HG03442 (cell line): Measurements from ENCODE around the gene CHRNB2.

Experiments
- ATAC-seq: cut with Tn5 transposase; IDR thresholded peaks from one replicate; pipeline ENCODE4 v1.9.1; 2021; ENCODE audit warnings: mild to moderate bottlenecking, moderate library complexity; ENCODE audit not compliant: unreplicated experiment

Gene CHRNB2

GRCh38 chr1:154552036-154552435 is 15.5 kb upstream of the CHRNB2 start:
- ATAC-seq = no peak

- no peak for ATAC-seq
These were observed 14.2 kb upstream of the CHRNB2 start for GRCh38 chr1:154553056-154554030.

GRCh38 chr1:154556422-154556821 is 11.2 kb upstream of the CHRNB2 start:
- no peak for ATAC-seq

- no peak for ATAC-seq
These were observed 10.2 kb upstream of the CHRNB2 start for GRCh38 chr1:154557248-154557938.

- peak; percentile 13 for ATAC-seq
These were observed 9.4 kb upstream of the CHRNB2 start, which contains the start of gene UBE2Q1 for GRCh38 chr1:154557939-154558719. UBE2Q1 (minus strand) TSS chr1:154558662; CDS start chr1:154558553, 109 bp downstream.

GRCh38 chr1:154558720-154559465 is 8.7 kb upstream of the CHRNB2 start:
- ATAC-seq = peak; percentile 84

GRCh38 chr1:154559466-154560044 is 8.0 kb upstream of the CHRNB2 start:
- ATAC-seq = peak; percentile 28

GRCh38 chr1:154565876-154566275 is 1.7 kb upstream of the CHRNB2 start:
- no peak for ATAC-seq

GRCh38 chr1:154568157-154568815 is 708 bp downstream of the CHRNB2 start:
- no peak for ATAC-seq

GRCh38 chr1:154571244-154571963 is 3.8 kb downstream of the CHRNB2 start:
- no peak for ATAC-seq

GRCh38 chr1:154571964-154572288 is 4.3 kb downstream of the CHRNB2 start:
- no peak for ATAC-seq

- no peak for ATAC-seq
These were observed 5.0 kb downstream of the CHRNB2 start for GRCh38 chr1:154572468-154573167.

- ATAC-seq = no peak
These were observed 5.6 kb downstream of the CHRNB2 start for GRCh38 chr1:154573168-154573510.

GRCh38 chr1:154574716-154575115 is 7.1 kb downstream of the CHRNB2 start:
- ATAC-seq = no peak

GRCh38 chr1:154575147-154575927 is 7.8 kb downstream of the CHRNB2 start:
- ATAC-seq = no peak

- ATAC-seq = no peak
These were observed 8.5 kb downstream of the CHRNB2 start for GRCh38 chr1:154575951-154576566.

GRCh38 chr1:154577346-154578057 is 9.9 kb downstream of the CHRNB2 start:
- ATAC-seq = no peak
